HEK293 (cell line): ENCODE data around the gene KIRREL1.

Experiments used
- ZNF239 ChIP-seq: fragments of 450-650 bp; formaldehyde crosslinking; IDR thresholded peaks from 2 replicates; pipeline ENCODE4 v1.5.1; 2016; ENCODE audit warnings: missing biosample characterization, missing genetic modification characterization
- ZNF324 ChIP-seq: fragments of 450-650 bp; formaldehyde crosslinking; IDR thresholded peaks from 2 replicates; pipeline ENCODE4 v1.5.1; 2016; ENCODE audit warnings: missing biosample characterization, missing genetic modification characterization
- ZNF501 ChIP-seq: fragments of 450-650 bp; formaldehyde crosslinking; IDR thresholded peaks from 2 replicates; pipeline ENCODE4 v1.5.1; 2016; ENCODE audit warnings: missing biosample characterization, missing genetic modification characterization
- TF ChIP-seq, protein P1 (sequence below): fragments of 450-650 bp; formaldehyde crosslinking; IDR thresholded peaks from 2 replicates; pipeline ENCODE4 v1.5.1; 2016; ENCODE audit warnings: missing biosample characterization, missing genetic modification characterization, low read depth
- TF ChIP-seq, protein P2 (sequence below): fragments of 450-650 bp; formaldehyde crosslinking; IDR thresholded peaks from 2 replicates; pipeline ENCODE4 v1.5.1; 2016; ENCODE audit warnings: missing biosample characterization, missing genetic modification characterization

DNA sequence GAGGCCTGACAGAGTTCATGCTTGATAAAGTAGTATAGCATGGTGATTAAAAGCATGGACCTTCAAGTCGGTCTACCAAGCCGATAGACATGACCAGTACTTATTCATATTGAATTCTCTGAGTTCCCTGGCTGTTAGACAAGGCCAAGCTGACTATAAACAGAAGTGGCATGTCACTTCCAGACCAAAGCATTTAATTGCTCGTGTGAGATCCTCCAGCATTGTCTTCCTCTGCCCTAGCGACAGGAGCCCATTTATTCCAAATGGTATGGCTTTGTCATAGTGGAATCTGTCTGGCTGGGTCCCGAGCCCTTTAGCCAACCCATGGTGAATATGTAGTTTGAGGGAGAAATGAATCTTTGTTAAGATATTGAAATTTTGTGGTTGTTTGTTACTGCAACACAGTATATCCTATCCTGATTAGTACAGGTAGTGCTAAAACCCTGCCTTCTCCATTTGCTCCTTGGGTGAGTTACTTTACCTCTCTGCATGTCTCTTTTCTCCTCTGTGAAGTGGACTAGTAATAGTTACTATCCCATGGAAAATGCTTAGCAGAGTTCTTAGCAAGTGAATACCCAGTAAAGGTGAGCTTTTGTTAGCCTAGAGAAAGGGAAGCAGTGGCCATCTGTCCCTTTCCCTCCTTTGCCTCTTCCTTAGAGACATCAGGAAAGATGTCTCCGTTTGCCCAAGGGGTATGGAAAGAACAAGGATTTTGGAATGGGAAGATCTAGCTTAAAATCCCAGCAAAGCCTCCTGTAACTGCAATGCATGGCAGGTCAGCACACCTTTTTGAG lies 109.6 kb downstream of the KIRREL1 start:
- TF ChIP-seq, protein P1, sequence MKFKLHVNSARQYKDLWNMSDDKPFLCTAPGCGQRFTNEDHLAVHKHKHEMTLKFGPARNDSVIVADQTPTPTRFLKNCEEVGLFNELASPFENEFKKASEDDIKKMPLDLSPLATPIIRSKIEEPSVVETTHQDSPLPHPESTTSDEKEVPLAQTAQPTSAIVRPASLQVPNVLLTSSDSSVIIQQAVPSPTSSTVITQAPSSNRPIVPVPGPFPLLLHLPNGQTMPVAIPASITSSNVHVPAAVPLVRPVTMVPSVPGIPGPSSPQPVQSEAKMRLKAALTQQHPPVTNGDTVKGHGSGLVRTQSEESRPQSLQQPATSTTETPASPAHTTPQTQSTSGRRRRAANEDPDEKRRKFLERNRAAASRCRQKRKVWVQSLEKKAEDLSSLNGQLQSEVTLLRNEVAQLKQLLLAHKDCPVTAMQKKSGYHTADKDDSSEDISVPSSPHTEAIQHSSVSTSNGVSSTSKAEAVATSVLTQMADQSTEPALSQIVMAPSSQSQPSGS (tag by site-specific recombination): no peak
- TF ChIP-seq ZNF501 (tag by site-specific recombination) (no peak), ZNF239 (tag by site-specific recombination) (no peak), ZNF324 (tag by site-specific recombination) (no peak)
- TF ChIP-seq, protein P2, sequence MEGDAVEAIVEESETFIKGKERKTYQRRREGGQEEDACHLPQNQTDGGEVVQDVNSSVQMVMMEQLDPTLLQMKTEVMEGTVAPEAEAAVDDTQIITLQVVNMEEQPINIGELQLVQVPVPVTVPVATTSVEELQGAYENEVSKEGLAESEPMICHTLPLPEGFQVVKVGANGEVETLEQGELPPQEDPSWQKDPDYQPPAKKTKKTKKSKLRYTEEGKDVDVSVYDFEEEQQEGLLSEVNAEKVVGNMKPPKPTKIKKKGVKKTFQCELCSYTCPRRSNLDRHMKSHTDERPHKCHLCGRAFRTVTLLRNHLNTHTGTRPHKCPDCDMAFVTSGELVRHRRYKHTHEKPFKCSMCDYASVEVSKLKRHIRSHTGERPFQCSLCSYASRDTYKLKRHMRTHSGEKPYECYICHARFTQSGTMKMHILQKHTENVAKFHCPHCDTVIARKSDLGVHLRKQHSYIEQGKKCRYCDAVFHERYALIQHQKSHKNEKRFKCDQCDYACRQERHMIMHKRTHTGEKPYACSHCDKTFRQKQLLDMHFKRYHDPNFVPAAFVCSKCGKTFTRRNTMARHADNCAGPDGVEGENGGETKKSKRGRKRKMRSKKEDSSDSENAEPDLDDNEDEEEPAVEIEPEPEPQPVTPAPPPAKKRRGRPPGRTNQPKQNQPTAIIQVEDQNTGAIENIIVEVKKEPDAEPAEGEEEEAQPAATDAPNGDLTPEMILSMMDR (tag by site-specific recombination): no peak
